Astrocyte of the cerebellum (primary cell): ENCODE data around the gene GRK3.
A peak's percentile ranks its signal among the peaks of the same experiment; 100 is the strongest.

Experiments used
- DNase-seq: peaks from one replicate; pipeline ENCODE4 v3.0.0-alpha.2; 2011; ENCODE audit warnings: low read depth
- H3K4me3 ChIP-seq: 2 replicates; pipeline ENCODE4 v1.5.1; 2011; ENCODE audit warnings: mild to moderate bottlenecking, low read depth, low read length, moderate library complexity
- in situ Hi-C: cut with HindIII; loops from 2 replicates; pipeline ENCODE4 v1.10.0; 2017; ENCODE audit warnings: low sequenced_read_pairs
- TF ChIP-seq, protein P1 (sequence below): IDR thresholded peaks from 2 replicates; pipeline ENCODE4 v1.5.1; 2012; ENCODE audit warnings: low read length, low read depth, moderate library complexity, mild to moderate bottlenecking; ENCODE audit errors: missing control alignments

Gene GRK3

DNA sequence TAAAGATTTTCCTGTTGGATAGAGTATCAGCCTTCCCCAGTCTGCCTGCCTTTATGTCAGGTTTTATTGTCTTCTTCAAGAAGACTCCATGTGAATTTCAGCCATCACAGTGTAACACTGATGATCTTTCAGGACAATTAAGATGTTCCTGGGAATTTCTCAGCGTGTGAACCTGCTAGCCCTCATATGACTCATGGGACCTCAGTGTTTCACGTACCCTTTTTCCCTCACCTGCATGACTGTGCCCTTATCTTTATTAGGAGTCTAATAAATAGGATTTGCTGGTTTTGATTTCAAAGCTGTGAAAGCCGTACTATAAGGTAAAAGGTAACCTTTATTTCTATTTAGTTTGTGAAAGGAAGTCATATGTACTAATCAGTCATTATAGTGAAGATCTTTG is 95.9 kb downstream of the GRK3 start:
- H3K4me3 ChIP-seq, result no peak overlapping the region
- DNase-seq, result no peak
- TF ChIP-seq, protein P1, sequence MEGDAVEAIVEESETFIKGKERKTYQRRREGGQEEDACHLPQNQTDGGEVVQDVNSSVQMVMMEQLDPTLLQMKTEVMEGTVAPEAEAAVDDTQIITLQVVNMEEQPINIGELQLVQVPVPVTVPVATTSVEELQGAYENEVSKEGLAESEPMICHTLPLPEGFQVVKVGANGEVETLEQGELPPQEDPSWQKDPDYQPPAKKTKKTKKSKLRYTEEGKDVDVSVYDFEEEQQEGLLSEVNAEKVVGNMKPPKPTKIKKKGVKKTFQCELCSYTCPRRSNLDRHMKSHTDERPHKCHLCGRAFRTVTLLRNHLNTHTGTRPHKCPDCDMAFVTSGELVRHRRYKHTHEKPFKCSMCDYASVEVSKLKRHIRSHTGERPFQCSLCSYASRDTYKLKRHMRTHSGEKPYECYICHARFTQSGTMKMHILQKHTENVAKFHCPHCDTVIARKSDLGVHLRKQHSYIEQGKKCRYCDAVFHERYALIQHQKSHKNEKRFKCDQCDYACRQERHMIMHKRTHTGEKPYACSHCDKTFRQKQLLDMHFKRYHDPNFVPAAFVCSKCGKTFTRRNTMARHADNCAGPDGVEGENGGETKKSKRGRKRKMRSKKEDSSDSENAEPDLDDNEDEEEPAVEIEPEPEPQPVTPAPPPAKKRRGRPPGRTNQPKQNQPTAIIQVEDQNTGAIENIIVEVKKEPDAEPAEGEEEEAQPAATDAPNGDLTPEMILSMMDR, result no peak
- in situ Hi-C loops, result no loop called here

DNA sequence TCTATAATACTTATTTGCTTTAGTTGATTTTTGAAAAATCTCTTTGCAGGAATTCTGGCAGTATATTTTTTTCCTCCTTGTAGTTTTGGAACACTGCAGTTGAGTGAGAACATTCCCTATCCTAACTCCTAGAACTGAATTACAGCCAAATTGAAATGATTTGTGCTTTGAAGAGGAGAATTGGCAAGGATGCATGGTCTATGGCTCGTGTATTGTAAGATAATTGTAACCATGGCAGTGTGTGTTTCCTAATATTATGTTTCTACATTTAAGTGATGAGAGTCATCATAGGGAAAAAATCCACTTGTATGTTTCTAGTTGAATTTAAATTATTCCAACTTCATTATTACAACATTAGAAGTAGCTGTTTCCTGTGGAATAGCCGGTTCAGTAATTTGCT is 96.6 kb downstream of the GRK3 start:
- no peak for DNase-seq
- no peak overlapping the region for H3K4me3 ChIP-seq
- TF ChIP-seq, protein P1, result no peak
- in situ Hi-C loops, result no loop called here

DNA sequence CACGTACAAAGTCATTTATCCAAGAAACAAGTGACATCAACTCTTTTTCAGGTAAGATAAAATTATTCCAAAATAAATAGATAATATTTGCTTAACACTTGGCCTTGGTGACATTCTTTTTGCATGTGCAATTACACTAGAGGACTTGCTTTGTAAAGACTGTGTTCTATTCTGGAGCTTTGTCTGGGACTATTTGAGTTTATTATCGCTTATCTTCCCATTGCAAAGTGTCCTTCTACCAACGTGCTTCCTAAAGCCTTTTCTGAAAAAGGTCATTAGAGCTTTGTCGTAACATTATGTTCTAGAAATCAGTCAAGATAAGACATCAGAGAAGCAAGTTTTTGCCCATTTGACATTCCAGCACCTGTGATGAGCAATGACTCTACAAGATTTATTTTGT is 99.2 kb downstream of the GRK3 start:
- TF ChIP-seq, protein P1, result no peak
- in situ Hi-C loops, result no loop called here
- no peak for DNase-seq
- H3K4me3 ChIP-seq, result no peak overlapping the region

DNA sequence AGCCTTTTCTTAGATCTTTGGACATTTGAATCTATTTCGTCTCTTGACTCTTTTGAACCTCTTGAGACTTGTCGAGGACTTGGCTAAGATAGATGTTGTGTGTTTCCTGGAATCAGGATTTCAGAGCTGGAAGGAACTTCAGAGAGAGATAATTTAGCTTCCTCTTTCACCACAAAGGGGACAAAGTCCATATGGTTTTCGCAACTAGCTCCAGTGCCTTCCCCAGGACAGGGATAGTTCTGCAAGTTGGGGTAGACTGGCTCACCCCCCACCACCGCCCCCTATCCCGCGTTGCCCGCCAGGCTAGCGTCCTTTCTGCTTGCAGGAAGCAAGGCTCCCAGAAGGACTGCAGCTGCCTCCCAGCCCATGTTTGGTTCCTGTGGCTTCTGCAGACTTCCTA is 101.8 kb downstream of the GRK3 start:
- in situ Hi-C loops, result no loop called here
- TF ChIP-seq, protein P1, result no peak
- no peak for DNase-seq
- H3K4me3 ChIP-seq, result no peak overlapping the region

DNA sequence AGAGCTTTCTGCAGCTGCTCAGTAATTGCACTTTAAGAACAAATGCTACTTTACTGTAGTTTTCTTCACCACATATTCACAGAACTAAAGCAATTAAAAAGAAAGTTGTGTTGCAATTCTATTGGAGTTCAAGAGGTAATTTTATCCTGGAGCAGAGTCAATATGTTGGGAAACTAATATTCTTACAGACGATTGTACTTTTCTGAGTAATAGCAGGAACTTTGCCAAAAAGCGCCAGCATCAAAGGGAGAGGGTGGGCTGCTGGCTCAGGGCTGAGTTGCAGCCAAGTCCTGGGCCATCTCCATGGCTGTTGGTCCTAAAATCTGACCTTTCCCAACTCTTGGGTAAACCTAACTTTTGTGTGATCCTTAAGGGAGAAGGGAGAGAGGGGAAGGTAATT is 104.0 kb downstream of the GRK3 start:
- H3K4me3 ChIP-seq, result no peak overlapping the region
- TF ChIP-seq, protein P1, result no peak
- in situ Hi-C loops, result no loop called here
- peak; percentile 79 for DNase-seq

DNA sequence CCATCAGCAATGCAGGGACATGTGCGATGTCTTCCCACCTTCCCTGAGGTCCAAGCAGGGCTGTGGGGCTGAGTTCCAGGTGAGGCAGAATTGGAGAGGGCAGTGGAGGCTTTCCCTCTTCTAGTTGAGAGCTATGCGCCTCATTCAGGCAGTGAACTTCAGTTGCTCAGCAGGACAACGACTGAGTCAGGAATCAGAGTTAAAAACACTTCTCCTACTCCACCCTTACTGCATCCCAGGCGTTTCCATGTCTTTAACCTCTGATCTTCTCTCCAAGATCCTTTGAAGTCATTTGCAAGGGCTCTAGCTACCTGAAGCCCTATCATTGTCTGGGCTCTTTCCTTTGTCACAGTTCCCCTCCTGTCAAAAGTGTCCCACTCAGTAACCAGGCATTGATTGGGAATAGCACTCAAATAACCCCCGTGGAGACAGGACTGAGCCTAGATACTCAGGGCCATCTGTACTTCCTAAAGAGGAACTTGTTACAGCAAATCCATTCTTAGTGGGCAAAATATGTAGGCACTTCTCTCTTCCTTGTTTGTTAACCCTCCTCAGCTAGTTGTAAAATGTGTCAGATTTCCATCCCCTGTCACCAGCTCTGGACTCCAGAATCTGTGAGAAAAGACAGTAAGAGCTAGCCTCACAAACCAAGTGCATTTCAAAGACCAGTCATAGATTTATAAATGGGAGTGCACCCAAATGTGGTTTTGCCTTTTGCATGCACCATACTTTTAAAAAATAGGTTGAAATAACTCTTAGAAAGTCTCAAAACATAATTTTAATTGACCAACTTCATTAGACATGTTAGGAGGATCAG is 105.0 kb downstream of the GRK3 start:
- in situ Hi-C loops, result no loop called here
- no peak overlapping the region for H3K4me3 ChIP-seq
- no peak for DNase-seq
- TF ChIP-seq, protein P1, result no peak
